Thyroid gland (tissue), 4 donors: ENCODE results near the gene WDR54.

Source experiments
- CTCF ChIP-seq, 6 experiments: fragments of 200-600 bp in 3 of 6; fragments of 450-650 bp in 3 of 6; sonication (generic) in 3 of 6; IDR thresholded peaks; one replicate each; pipeline ENCODE4 v1.5.1; 2016 to 2019; ENCODE audit warnings: antibody characterized with exemption in 6 of 6, mild to moderate bottlenecking in 2 of 6, inconsistent platforms in 1 of 6, moderate library complexity in 1 of 6
- POLR2A ChIP-seq, 2 donors: fragments of 450-650 bp; IDR thresholded peaks; one replicate each; pipeline ENCODE4 v1.6.1; 2017; ENCODE audit warnings: antibody characterized with exemption in 2 of 2, mild to moderate bottlenecking in 2 of 2, moderate library complexity in 1 of 2

- TF ChIP-seq CTCF (IDR thresholded peaks at IDR 0.05) (no peak), POLR2A (IDR thresholded peaks at IDR 0.05) (no peak)
Observed at GRCh38 chr2:74430502-74430901, 9.0 kb downstream of the WDR54 start.
